ENCODE results near the gene ODC1.
"Not testable (repeated sequence)": the region's sequence is repeated elsewhere in the genome, so short reads cannot be mapped to it uniquely, and the experiment has no call there.

The ODC1 gene

GRCh38 chr2:10490806-10491291, 42.7 kb upstream of the ODC1 start:
- TF ChIP-seq CTCF (conservative IDR thresholded peaks at IDR 0.05) (no peak), ZFX (IDR thresholded peaks at IDR 0.05) (no peak)
- peak overlapping the region; percentile 71 for H3K27ac ChIP-seq

- peak overlapping the region; percentile 71 for H3K27ac ChIP-seq
Measured at GRCh38 chr2:10489842-10490555, 41.9 kb upstream of the ODC1 start.

GRCh38 chr2:10488142-10488541, 40.0 kb upstream of the ODC1 start:
- not testable (repeated sequence) for H3K27ac ChIP-seq

More at GRCh38 chr2:10489842-10490555, 41.9 kb upstream of the ODC1 start:
- TF ChIP-seq ZFX (IDR thresholded peaks at IDR 0.05) (no peak), CTCF (conservative IDR thresholded peaks at IDR 0.05) (no peak)

- not testable (repeated sequence) for H3K27ac ChIP-seq
Measured at GRCh38 chr2:10487741-10488104, 39.6 kb upstream of the ODC1 start.

- H3K27ac ChIP-seq: no peak overlapping the region
- TF ChIP-seq ZFX (IDR thresholded peaks at IDR 0.05) (no peak), CTCF (conservative IDR thresholded peaks at IDR 0.05) (no peak)
Measured at GRCh38 chr2:10487081-10487740, 39.1 kb upstream of the ODC1 start.

GRCh38 chr2:10486601-10487079, 38.5 kb upstream of the ODC1 start:
- H3K27ac ChIP-seq: no peak overlapping the region
- TF ChIP-seq ZFX (IDR thresholded peaks at IDR 0.05) (no peak), CTCF (conservative IDR thresholded peaks at IDR 0.05) (no peak)

- no peak for TF ChIP-seq CTCF (conservative IDR thresholded peaks at IDR 0.05)
- TF ChIP-seq ZFX (IDR thresholded peaks at IDR 0.05): no peak
- no peak overlapping the region for H3K27ac ChIP-seq
Measured at GRCh38 chr2:10486091-10486490, 38.0 kb upstream of the ODC1 start.

GRCh38 chr2:10482913-10483312, 34.8 kb upstream of the ODC1 start:
- no peak for TF ChIP-seq ZFX (IDR thresholded peaks at IDR 0.05)
- no peak for TF ChIP-seq CTCF (conservative IDR thresholded peaks at IDR 0.05)
- no peak overlapping the region for H3K27ac ChIP-seq

All from C4-2B (cell line).